Measurements from ENCODE around the gene NEURL1B. TPM values are rescaled to one million over a fixed set of nuclear protein-coding genes. Genes with fewer than 3 reads are reported as not detected.
A peak's percentile ranks its signal among the peaks of the same experiment; 100 is the strongest.
"Not testable (repeated sequence)": the region's sequence is repeated elsewhere in the genome, so short reads cannot be mapped to it uniquely, and the experiment has no call there.

NEURL1B gene
- total RNA-seq, 4 donors from 2014 or later: 33.6 to 98.8 (median 93.2) TPM

GRCh38 chr5:172671091-172671490, 30.0 kb downstream of the NEURL1B start:
- no peaks in the 10 kb centered on the region for H3K9me3 ChIP-seq
- H3K27ac ChIP-seq: no peak overlapping the region
- no peaks in the 10 kb centered on the region for H3K27me3 ChIP-seq
- WGBS, 2 donors: 89 to 92% methylated on average over 5 of the region's 5 CpGs
- no peak overlapping the region for H3K4me3 ChIP-seq
- no peak for DNase-seq (ENCODE audit: low spot score in 2 of 2)
- no peak for TF ChIP-seq EP300 (IDR thresholded peaks at IDR 0.05)
- TF ChIP-seq, protein P1, sequence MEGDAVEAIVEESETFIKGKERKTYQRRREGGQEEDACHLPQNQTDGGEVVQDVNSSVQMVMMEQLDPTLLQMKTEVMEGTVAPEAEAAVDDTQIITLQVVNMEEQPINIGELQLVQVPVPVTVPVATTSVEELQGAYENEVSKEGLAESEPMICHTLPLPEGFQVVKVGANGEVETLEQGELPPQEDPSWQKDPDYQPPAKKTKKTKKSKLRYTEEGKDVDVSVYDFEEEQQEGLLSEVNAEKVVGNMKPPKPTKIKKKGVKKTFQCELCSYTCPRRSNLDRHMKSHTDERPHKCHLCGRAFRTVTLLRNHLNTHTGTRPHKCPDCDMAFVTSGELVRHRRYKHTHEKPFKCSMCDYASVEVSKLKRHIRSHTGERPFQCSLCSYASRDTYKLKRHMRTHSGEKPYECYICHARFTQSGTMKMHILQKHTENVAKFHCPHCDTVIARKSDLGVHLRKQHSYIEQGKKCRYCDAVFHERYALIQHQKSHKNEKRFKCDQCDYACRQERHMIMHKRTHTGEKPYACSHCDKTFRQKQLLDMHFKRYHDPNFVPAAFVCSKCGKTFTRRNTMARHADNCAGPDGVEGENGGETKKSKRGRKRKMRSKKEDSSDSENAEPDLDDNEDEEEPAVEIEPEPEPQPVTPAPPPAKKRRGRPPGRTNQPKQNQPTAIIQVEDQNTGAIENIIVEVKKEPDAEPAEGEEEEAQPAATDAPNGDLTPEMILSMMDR (IDR thresholded peaks at IDR 0.05): no peak
- TF ChIP-seq POLR2A (IDR thresholded peaks at IDR 0.05): no peak
- H3K4me1 ChIP-seq: peaks cover 0 to 34% (median 11%) of the 10 kb centered on the region in 4 donors
- peaks cover 0 to 34% (median 0%) of the 10 kb centered on the region in 3 donors for H3K36me3 ChIP-seq

DNA sequence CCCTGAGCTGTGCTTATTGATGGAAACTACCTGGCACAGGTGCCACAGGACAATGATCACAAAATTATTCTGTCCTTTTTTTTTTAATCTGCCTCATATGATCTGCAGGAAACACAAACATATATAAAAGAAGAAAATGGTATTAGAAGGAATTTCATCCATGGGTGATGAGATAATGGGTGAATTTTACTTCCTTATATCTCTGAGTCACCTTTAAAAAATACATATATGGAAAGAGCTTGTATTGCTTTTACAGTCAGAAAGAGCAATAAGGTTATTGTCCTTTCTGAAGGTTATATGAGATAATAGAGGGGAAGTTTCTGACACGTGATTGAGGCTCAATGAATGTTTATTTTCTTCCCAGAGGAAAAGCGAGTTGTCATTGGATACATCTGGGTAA, 31.6 kb downstream of the NEURL1B start:
- Histone ChIP-seq H3K4me1 (peaks cover 0 to 26% (median 7%) of the 10 kb centered on the region in 4 donors), H3K27ac (no peak overlapping the region), H3K4me3 (no peak overlapping the region), H3K36me3 (peaks cover 0 to 49% (median 0%) of the 10 kb centered on the region in 3 donors), H3K9me3 (no peaks in the 10 kb centered on the region), H3K27me3 (no peaks in the 10 kb centered on the region)
- TF ChIP-seq, protein P1 (IDR thresholded peaks at IDR 0.05): no peak
- TF ChIP-seq POLR2A (IDR thresholded peaks at IDR 0.05): no peak
- TF ChIP-seq EP300 (IDR thresholded peaks at IDR 0.05): no peak
- WGBS, 2 donors: 39 to 47% methylated on average over 2 of the region's 2 CpGs
- no peak for DNase-seq (ENCODE audit: low spot score in 2 of 2)

DNA sequence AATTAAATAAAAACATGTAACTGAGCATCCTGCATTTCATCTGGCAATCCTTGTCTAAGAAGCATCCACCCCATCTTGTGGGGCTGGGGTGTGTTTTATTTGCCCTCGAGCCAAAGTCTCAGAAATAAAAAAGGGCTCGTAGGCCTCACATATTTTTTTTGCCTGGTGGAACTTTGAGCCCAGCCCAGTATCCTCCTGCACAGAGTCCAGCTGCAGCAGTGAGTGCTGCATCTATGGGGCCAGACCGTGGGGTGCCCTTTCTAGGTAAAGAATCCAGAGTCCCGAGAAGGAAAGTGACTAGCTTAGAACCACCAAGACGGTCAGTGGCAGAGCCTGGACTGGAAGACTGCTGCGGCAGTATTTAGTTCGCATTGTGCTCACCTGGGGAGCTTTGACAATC, 33.1 kb downstream of the NEURL1B start:
- peak overlapping the region in 1 of 4 donors; percentile 11 for H3K27ac ChIP-seq

GRCh38 chr5:172676914-172677475, 35.9 kb downstream of the NEURL1B start:
- 76 to 88% methylated on average over 15 of the region's 15 CpGs for WGBS, 2 donors
- TF ChIP-seq EP300 (IDR thresholded peaks at IDR 0.05) (no peak), POLR2A (IDR thresholded peaks at IDR 0.05) (no peak)
- TF ChIP-seq, protein P1 (IDR thresholded peaks at IDR 0.05): no peak
- H3K36me3 ChIP-seq: peaks cover 0 to 29% (median 0%) of the 10 kb centered on the region in 3 donors
- H3K4me3 ChIP-seq: no peak overlapping the region
- peak overlapping the region in 1 of 4 donors; percentile 25 for H3K27ac ChIP-seq
- no peak for DNase-seq (ENCODE audit: low spot score in 2 of 2)
- no peaks in the 10 kb centered on the region for H3K9me3 ChIP-seq
- H3K27me3 ChIP-seq: no peaks in the 10 kb centered on the region
- H3K4me1 ChIP-seq: peaks cover 0 to 34% (median 4%) of the 10 kb centered on the region in 4 donors

More for the DNA sequence above, 33.1 kb downstream of the NEURL1B start:
- Histone ChIP-seq H3K9me3 (no peaks in the 10 kb centered on the region), H3K27me3 (no peaks in the 10 kb centered on the region), H3K4me1 (peaks cover 0 to 24% (median 2%) of the 10 kb centered on the region in 4 donors), H3K36me3 (peaks cover 0 to 53% (median 0%) of the 10 kb centered on the region in 3 donors), H3K4me3 (no peak overlapping the region)
- 73 to 86% methylated on average over 7 of the region's 7 CpGs for WGBS, 2 donors
- no peak for DNase-seq (ENCODE audit: low spot score in 2 of 2)
- TF ChIP-seq POLR2A (IDR thresholded peaks at IDR 0.05): no peak
- TF ChIP-seq EP300 (IDR thresholded peaks at IDR 0.05): no peak
- TF ChIP-seq, protein P1 (IDR thresholded peaks at IDR 0.05): no peak

DNA sequence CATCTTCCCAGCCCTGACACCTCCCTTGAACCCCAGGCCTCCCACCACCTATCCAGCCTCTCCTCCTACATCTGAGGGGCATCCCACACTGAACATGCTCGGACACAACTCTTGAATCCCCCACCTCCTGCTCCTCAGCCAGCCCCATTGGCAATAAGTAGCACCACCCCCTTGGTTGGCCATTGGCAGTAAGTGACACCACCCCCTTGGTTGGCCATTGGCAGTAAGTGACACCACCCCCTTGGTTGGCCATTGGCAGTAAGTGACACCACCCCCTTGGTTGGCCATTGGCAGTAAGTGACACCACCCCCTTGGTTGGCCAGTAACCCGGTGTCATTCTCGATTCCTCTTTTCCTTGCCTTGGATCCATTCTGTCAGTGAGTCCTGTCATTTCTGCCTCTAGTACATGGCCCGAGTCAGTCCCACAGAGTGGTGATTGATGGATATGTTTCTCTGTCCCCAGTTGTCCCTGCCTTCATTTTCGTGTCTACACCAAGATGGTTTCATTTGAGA, 37.4 kb downstream of the NEURL1B start:
- H3K4me3 ChIP-seq; DNase-seq (ENCODE audit: low spot score in 2 of 2); H3K27me3 ChIP-seq; H3K9me3 ChIP-seq: not testable (repeated sequence)
- Histone ChIP-seq H3K4me1 (peaks cover 0 to 34% (median 4%) of the 10 kb centered on the region in 4 donors), H3K36me3 (peaks cover 0 to 27% (median 0%) of the 10 kb centered on the region in 3 donors), H3K27ac (peak overlapping the region in 3 of 4 donors; percentile 37 to 73 (median 66))
- WGBS, 2 donors: 70 to 72% methylated on average over 5 of the region's 5 CpGs

Data from tibial nerve (tissue), 4 donors.